Measurements from ENCODE around the gene BIRC2.

- no peak for TF ChIP-seq POLR2A (IDR thresholded peaks at IDR 0.05; ENCODE audit: borderline replicate concordance, extremely low read depth, insufficient read depth, insufficient read length)
- no peak for TF ChIP-seq EZH2 (IDR thresholded peaks at IDR 0.05)
- no peak for TF ChIP-seq CTCF (IDR thresholded peaks at IDR 0.05 in 2 of 3, conservative IDR thresholded peaks at IDR 0.05 in 1 of 3; ENCODE audit: borderline replicate concordance in 1 of 3, insufficient read depth in 1 of 3, low read depth in 2 of 3, low read length in 2 of 3)
- no peak for TF ChIP-seq POLR2AphosphoS5 (IDR thresholded peaks at IDR 0.05; ENCODE audit: low read depth, low read length)
These were observed 55.5 kb downstream of the BIRC2 start for GRCh38 chr11:102402548-102402947.

Data from HCT116 (cell line).